IPS-18c (cell line): Measurements from ENCODE around the gene CHN1.

ENCODE experiments used
- H3K4me3 ChIP-seq: 2 replicates; pipeline ENCODE4 v1.7.0; 2013; ENCODE audit warnings: low read depth, mild to moderate bottlenecking, low read length, moderate library complexity; ENCODE audit not compliant: insufficient read depth
- H3K9me3 ChIP-seq: one replicate; pipeline ENCODE4 v1.6.1; 2013; ENCODE audit warnings: mild to moderate bottlenecking, low read length, moderate library complexity; ENCODE audit not compliant: control insufficient read depth, insufficient read depth

CHN1 gene

DNA sequence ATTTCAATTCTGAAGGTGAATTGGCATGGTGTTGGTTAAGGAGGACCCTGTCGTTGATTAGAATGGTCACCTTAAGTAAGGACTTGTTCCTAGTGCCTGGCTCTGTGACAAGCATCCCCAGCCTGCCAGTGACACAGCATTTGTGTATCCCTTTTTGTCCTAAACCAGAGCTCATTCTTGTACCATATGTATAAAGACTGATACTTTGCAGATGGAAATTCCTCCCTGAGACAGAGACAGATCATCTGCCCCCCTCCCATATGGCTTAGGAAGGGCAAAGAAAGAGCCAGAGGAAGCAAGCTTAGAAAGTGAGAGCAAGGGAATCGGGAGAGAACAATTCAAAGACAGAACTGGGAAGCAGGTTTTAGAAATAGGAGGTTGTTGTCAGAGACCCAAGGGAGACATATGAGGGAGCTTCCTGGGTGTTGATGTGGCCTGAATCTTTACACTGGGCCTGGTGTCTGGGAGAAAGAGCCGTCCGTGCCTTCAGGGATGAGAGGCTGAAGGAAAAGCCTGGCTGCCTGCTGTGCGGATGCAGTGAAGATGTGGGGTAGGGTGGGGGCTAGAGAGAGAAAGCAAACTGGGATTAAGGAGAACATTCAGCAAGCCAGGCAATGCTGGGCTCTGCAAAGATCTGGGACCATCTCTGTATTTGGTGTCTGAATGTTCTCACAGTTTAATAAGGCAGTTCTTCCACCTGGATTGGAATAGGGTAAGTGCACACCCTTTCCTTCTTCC lies 227.7 kb downstream of the CHN1 start:
- no peak overlapping the region for H3K4me3 ChIP-seq

DNA sequence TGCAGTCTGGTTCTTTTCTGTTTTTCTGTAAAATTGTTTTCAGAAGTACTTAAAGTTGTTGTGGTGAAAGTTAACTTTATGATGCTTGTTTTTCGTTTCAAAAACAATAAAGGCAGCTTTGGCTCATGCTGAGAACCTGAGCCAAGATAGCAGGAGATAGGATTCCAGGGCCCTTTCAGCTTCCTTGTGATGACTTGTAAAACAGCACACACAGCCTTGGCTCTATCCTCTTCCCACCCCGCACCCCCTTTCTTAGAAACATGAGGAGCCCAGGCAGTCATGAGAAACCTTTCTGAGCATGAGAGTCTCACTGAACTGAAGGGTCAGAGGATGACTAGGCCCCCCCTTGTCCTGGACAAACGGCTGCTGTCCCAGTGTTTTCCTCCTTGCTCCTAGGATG lies 228.5 kb downstream of the CHN1 start:
- Histone ChIP-seq H3K4me3 (no peak overlapping the region), H3K9me3 (no peaks in the 10 kb centered on the region)

More for the DNA sequence above, 227.7 kb downstream of the CHN1 start:
- H3K9me3 ChIP-seq, result no peaks in the 10 kb centered on the region

DNA sequence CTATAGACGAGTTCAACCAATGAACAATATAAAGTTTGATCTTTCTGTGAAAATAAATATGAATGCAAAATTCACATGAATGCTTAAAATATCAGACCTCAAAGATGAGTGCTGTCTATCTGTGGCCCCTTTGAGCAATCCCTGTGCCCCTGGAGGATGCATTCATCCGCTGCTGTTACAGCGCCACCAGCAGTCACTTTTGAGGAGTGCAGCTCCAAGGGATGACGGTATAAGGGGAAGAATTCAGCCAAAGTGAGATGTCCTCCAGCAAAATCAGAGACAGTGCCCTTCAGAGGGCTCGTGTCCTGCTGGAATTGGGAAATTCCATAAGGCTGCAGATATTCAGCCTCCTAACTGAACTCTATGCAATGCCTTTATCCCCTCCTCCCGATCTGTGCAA lies 229.0 kb downstream of the CHN1 start:
- no peaks in the 10 kb centered on the region for H3K9me3 ChIP-seq
- H3K4me3 ChIP-seq, result no peak overlapping the region

DNA sequence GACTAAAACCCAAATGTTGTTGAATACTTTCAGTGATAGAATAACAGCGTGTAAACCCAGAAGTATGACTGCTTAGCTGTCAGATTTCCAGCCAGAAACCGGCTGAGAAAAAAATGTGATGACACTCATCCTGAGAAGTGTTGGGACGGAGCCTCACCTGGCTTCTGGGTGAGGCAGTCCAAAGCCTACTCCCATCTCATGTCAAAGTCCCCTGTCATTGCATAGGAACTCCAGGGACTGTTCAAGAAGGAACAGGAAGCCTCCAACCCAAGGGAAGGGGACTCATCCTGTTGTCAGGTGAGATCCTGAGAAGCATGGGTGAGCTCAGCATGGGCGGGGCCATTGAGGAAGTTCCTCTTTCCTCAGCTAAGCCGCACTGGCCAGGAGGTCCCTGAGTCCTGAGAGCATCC lies 229.6 kb downstream of the CHN1 start:
- Histone ChIP-seq H3K4me3 (no peak overlapping the region), H3K9me3 (no peaks in the 10 kb centered on the region)

DNA sequence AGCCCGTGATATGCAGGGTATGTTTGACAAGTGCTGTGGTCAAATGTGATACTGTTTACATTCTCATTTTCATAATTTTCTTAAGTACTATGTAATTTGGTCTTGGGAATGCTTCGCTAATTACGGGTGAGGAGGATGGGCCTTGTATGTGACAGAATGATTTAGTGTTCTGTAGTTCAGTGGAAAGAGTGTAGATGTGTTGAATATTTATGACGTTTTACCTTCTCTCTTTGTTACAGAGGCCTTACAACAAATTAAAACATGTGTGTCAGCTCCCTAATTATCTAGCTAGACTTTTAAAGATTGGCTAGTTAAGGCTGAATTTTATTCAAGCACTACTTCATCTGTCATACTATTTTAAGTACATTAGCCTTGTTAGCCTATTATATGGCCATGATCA lies 230.3 kb downstream of the CHN1 start:
- no peaks in the 10 kb centered on the region for H3K9me3 ChIP-seq
- no peak overlapping the region for H3K4me3 ChIP-seq

DNA sequence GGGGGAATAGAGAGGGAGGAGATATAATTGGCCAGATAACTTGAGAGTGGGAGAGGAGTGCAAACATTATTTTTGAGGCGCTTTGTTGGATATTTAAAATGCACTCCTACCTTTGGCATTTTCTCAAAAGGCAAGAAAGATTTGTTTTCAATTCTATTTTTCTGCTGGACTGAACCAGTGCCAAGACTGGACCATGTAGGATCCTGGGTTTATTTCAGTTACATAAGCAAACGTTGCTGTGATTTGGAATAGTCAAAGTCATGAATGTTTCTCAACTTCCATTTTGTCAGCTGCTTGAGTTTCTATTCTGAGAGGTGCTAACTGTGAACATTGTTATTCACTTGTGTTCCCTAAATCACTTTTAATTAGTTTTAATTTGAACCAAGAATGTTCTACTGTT lies 232.0 kb downstream of the CHN1 start:
- Histone ChIP-seq H3K9me3 (no peaks in the 10 kb centered on the region), H3K4me3 (no peak overlapping the region)

DNA sequence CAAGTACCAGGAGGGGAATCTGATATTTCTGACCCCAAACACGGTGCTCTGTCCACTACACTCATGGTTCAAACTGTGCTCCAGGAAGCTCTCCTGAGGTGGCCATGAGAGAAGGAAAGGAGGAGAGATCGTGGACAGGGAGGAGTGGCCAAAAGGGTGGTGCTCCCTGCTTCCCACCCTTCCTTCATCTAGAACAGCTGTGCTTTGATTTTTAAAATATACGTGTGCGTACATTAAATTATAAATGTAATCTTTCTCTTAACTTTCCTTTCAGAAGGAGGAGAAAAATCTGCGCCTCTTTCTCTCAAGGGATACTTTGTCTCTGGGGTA lies 232.7 kb downstream of the CHN1 start:
- H3K9me3 ChIP-seq, result no peaks in the 10 kb centered on the region
- H3K4me3 ChIP-seq, result no peak overlapping the region

DNA sequence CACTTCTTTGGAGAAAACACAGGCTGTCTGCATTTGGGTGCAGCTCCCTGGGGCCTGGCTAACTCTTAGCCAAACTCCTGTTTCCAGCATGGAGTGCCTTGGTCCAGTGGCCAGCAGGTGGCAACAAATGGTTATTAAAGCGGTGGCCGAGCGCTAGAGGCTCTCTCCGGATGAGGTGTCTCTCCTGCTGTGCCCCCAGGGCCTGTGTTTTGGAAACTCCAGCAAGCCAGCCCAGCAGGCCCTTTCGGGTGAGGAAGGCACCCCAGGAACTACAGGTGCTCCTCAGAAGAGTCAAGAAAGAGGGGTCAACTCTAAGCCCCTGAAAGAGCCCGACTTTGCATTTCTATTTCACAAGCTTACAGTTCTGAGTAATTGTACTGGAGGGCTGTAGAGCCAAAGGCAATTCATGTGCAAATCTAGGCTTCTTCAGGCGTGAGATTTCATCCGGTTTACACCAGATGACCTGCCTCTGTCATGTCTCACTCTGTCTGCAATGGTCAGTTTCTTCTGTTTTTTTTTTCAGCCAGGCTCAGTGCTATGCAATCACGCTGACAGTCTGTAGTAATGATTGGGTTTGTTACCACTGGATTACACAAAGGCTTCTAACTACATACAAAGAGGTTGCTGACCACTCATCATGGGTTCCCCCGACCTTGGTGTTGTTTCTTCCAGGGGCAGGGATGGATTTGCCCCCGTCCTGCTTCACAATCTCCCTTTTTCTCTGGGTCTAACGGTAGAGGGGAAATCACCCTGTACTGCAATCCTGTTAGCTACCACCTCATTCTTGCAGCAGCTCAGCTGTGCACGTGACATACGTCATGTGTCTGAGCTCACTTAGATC lies 233.3 kb downstream of the CHN1 start:
- no peak overlapping the region for H3K4me3 ChIP-seq

DNA sequence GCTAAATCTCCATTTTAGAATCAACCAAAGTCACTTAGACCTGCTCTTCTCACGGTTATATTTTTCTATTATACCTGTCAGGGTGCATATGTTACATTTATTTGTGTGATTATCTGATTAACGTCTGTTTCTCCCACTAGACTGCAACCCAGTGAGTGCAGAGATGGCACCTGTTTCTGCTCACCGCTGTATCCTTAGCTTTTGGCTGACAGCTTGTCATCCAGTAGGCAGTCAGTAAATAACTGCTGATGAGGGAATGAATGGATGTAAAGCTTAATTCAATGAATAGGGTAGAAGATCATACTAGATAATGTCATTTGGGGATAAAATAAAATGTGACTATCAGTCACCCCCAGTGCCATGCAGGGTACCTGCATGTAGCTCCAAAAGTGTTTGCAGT lies 234.0 kb downstream of the CHN1 start:
- no peaks in the 10 kb centered on the region for H3K9me3 ChIP-seq
- H3K4me3 ChIP-seq, result no peak overlapping the region

More for the DNA sequence above, 233.3 kb downstream of the CHN1 start:
- H3K9me3 ChIP-seq, result no peaks in the 10 kb centered on the region

DNA sequence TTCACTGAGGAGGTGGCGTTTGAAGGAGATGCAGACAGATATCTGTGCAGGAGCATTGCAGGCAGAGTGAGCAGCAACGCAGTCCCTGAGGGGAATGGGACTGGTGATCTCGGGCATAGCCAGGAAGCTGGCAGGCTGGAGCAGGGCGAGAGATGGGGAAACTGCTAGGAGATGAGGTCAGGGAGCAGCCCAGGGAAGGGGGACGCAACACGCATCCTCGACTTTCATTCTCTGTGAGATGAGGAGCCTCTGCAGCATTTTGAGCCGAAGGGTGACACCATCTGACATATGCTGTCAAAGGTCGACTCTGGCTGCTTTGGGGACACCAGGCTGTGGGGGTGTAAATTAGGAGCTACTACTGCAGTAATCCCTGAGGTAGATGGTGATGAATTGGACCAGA lies 236.6 kb downstream of the CHN1 start:
- Histone ChIP-seq H3K4me3 (no peak overlapping the region), H3K9me3 (no peaks in the 10 kb centered on the region)

DNA sequence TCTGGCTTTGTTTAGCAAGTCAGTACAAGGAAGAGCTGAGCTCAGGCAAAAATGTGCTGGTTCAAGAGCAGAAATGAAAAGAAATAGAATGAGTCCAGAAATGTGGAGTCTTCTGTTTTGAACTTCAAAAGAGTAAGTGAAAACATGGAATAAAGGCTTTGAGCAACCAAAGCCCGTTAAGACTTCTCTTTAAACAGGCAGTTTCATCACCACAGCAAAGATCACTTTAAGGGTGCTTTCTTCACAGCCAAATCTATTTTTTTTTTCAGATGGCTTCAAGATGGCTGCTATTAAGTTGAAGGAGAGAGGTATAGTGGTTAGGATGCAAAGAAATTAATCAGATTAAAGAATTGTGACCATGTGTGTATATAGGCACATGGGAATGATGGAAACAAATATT lies 238.9 kb downstream of the CHN1 start:
- H3K4me3 ChIP-seq, result no peak overlapping the region

DNA sequence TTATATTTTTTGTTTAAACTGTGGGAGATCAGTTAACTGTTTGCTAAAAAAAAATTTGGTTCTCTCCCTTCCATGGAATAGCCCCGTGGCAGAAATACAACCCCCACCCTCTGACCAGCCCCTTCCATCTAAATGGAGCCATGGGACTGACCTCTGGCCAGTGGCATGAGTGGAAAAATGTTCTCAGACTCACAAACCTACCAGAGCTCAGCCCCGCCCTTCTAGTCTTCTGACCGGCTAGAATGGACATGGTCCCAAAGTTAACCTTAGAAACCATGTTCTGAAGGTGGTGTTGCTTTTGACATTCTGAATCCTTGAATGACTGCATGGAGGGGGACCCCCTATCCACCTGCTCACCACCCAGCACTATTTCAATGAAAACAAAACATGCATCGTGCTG lies 239.6 kb downstream of the CHN1 start:
- Histone ChIP-seq H3K4me3 (no peak overlapping the region), H3K9me3 (no peaks in the 10 kb centered on the region)

More for the DNA sequence above, 238.9 kb downstream of the CHN1 start:
- H3K9me3 ChIP-seq, result no peaks in the 10 kb centered on the region

DNA sequence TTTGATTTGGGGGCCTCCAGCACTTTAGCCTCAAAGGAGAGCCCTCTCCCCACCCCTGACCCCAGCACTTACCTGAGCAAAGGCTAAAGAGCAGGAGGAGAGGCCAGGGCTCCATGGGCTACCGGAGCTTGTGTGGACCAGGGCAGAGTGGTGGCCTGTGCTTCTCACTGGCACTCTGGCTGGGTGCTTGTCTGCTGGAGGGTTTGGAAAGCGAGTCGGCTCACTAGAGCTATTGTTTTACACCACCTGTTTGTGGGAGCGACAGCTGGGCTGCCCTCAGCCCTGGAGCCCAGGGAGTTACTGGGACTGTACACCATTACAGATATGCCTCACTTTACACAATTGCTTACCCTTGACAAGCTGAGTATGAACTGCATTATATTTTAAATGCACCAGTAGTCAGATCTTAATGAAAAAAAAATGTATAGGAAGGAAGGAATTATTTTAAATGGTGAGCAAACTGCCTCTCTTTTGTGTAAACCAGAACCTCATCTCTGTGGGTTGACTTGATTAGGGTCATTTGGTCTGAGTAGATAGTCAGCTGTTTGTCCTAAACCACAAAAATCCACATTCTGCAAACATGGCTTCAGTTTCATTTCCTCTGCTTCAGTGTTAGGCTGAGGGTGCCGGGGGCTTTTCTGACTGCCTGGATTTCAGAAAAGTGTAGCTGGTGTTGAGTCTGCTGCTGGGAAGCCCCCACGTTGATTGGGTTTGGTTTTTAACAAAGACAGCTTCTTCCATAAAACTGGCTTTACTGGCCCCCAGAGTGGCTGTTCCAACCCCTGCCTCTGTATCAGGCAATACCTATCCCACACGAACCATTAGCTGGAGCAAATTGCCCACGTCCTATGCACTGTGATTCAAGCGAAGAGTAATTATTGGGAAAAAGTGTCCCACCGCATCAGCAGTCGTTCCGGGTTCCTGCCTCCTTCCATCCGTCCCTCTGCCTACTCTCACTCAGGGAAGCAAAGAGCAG lies 240.6 kb downstream of the CHN1 start, which contains the start of gene CHRNA1:
Gene CHRNA1, minus strand, starts transcription at position 193 of the 976 bp plus-strand sequence. Its CDS starts 78 bp downstream, at position 115.
- Histone ChIP-seq H3K9me3 (no peaks in the 10 kb centered on the region), H3K4me3 (no peak within 1 kb of the TSS)

DNA sequence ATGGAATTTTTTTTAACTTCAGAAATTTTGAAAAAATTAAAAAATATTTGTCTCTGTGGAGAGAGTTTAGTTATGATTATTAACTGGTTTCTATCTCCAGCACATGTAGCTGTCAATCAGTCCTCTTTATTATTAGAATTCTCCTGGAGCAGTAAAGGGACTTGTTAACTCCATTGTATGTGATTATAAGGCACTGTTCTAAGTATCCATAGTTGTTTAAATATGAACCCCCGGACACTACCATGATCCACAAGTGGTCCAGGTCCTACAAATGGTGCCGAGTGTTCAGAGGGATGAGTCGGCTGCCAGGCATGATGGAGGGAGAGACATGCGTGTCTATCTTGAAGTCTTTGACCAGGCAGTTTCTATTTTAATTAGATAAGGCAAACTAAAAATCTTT lies 241.4 kb downstream of the CHN1 start:
- no peak overlapping the region for H3K4me3 ChIP-seq

DNA sequence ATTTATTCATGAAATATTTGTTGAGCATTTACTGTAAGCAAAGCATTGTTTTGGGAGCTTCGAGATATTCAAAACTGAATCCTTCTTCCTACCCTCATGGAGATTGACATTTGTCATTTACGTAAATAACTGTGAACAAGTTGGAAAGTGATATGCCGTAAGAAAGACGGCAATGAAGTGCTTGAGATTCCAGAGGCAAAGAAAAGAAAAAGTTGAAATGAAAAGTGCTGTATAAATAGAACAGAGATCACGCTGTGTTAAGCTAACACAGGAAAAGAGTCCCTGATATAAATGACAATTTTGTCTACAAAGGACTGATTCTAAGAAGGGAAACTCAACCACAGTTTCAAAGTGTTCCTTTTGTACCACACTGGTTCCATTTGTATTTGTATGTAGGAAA lies 242.7 kb downstream of the CHN1 start:
- H3K9me3 ChIP-seq, result no peaks in the 10 kb centered on the region
- no peak overlapping the region for H3K4me3 ChIP-seq

More for the DNA sequence above, 241.4 kb downstream of the CHN1 start:
- no peaks in the 10 kb centered on the region for H3K9me3 ChIP-seq

DNA sequence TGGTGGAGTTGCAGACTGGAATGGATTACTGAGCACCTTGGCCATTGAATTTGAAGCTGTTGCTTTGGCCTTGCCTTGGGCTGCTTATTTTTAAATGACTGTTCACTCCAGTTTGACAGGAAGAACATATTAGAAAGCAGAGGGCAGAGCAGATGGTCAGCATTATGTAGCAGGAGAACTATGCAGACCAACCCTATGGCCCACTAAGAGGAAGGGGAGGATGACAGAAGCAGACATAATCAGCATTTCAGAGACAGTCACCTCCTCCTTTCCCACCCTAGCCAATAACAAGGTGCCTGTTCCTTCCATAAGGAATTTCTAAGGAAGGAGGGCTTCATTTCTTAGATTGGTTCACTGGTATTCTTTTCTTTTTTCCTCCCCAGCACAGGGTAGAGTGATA lies 243.3 kb downstream of the CHN1 start:
- H3K4me3 ChIP-seq, result no peak overlapping the region
- H3K9me3 ChIP-seq, result no peaks in the 10 kb centered on the region

DNA sequence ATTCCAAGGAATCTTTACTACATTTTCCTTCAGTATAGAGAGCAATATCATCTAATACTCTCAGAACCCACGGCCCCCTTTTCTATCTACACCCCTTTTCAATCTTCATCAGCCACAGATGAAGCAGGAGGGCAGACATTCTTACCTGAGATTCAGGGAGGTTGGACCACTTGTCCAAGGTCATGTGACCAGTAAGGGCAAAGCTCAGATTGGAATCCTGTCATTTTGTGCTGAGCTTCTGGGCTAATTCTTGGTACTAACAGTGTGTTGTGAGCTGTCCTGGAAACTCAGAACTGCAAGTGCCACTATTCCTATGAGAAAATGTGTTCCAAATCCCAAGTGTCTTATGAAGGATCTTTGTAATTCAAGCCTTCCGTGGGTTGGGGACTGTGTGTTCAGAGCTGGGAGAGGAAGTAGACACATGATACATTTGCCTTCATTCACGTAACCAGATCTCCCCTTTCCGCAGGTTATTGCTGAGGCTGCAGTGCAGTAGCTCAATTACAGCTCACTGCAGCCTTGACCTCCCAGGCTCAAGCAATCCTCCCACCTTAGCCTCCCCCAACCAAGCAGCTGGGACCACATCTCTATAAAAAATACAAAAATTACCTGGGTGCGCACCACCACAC lies 244.2 kb downstream of the CHN1 start:
- no peak overlapping the region for H3K4me3 ChIP-seq

More for the DNA sequence above, 244.2 kb downstream of the CHN1 start:
- H3K9me3 ChIP-seq, result no peaks in the 10 kb centered on the region
